ENCODE measurements around the gene KLRF1. TPM values are rescaled to one million over a fixed set of nuclear protein-coding genes. Genes with fewer than 3 reads are reported as not detected.

Gene KLRF1
- polyA plus RNA-seq, 3 donors = 0.11 to 1.1 (median 0.84) TPM

GRCh38 chr12:9808504-9808903, 18.8 kb upstream of the KLRF1 start:
- no peak for DNase-seq

- no peak for DNase-seq
Observed at GRCh38 chr12:9809338-9809737, 17.9 kb upstream of the KLRF1 start.

- no peak for DNase-seq
Observed at GRCh38 chr12:9809866-9810265, 17.4 kb upstream of the KLRF1 start.

GRCh38 chr12:9810671-9811070, 16.6 kb upstream of the KLRF1 start:
- DNase-seq = no peak

- no peak for DNase-seq
Observed at GRCh38 chr12:9811621-9812020, 15.7 kb upstream of the KLRF1 start.

GRCh38 chr12:9813821-9814798, 13.2 kb upstream of the KLRF1 start:
- DNase-seq = no peak

- no peak for DNase-seq
Observed at GRCh38 chr12:9820281-9820930, 6.9 kb upstream of the KLRF1 start.

- DNase-seq = no peak
Observed at GRCh38 chr12:9829483-9829882, 2.2 kb downstream of the KLRF1 start.

GRCh38 chr12:9829982-9830381, 2.7 kb downstream of the KLRF1 start:
- DNase-seq = no peak

- DNase-seq = no peak
Observed at GRCh38 chr12:9831720-9832119, 4.4 kb downstream of the KLRF1 start.

- DNase-seq = no peak
Observed at GRCh38 chr12:9843407-9843806, 16.1 kb downstream of the KLRF1 start.

GRCh38 chr12:9848899-9849298, 21.6 kb downstream of the KLRF1 start:
- DNase-seq = no peak

- DNase-seq = no peak
Observed at GRCh38 chr12:9851050-9851449, 23.8 kb downstream of the KLRF1 start.

GRCh38 chr12:9851927-9852326, 24.6 kb downstream of the KLRF1 start:
- DNase-seq = no peak

GRCh38 chr12:9856151-9856550, 28.9 kb downstream of the KLRF1 start:
- DNase-seq = no peak

- DNase-seq = no peak
Observed at GRCh38 chr12:9856894-9857293, 29.6 kb downstream of the KLRF1 start.

GRCh38 chr12:9858135-9858534, 30.9 kb downstream of the KLRF1 start:
- DNase-seq = no peak

GRCh38 chr12:9864913-9865675, 37.8 kb downstream of the KLRF1 start:
- no peak for DNase-seq

- no peak for DNase-seq
Observed at GRCh38 chr12:9866860-9867269, 39.6 kb downstream of the KLRF1 start.

GRCh38 chr12:9867531-9867930, 40.2 kb downstream of the KLRF1 start:
- DNase-seq = no peak

GRCh38 chr12:9868311-9868801, 41.1 kb downstream of the KLRF1 start:
- no peak for DNase-seq

GRCh38 chr12:9868951-9869306, 41.6 kb downstream of the KLRF1 start:
- DNase-seq = no peak

Measured in renal pelvis (tissue), 4 donors.